ENCODE data around the gene GABRA5. TPM values are rescaled to one million over a fixed set of nuclear protein-coding genes. Genes with fewer than 3 reads are reported as not detected.
A peak's percentile ranks its signal among the peaks of the same experiment; 100 is the strongest.

Gene GABRA5
- total RNA-seq, 1 experiment from 2014 or later: 4.9 TPM

- Histone ChIP-seq H3K4ac (ENCODE audit: low read depth, low read length) (no peak overlapping the region), H4K20me1 (ENCODE audit: control insufficient read depth, insufficient read depth, insufficient read length) (no peaks in the 10 kb centered on the region), H3K27ac (ENCODE audit: insufficient read length, low read depth, low read length) (no peak overlapping the region), H3K79me1 (ENCODE audit: insufficient read depth, low read depth, low read length, poor library complexity, severe bottlenecking) (no peaks in the 10 kb centered on the region), H2BK12ac (ENCODE audit: insufficient read length, low read depth, low read length) (no peak overlapping the region), H3K56ac (ENCODE audit: insufficient read length, low read depth, low read length) (no peak overlapping the region), H3T11ph (ENCODE audit: low read length) (no peak overlapping the region), H3K9ac (ENCODE audit: extremely low read depth, insufficient read length, low read length) (no peak overlapping the region), H2BK20ac (ENCODE audit: low read depth, low read length, poor library complexity, severe bottlenecking) (no peak overlapping the region), H3K23me2 (ENCODE audit: insufficient read length, low read depth, low read length, poor library complexity, severe bottlenecking) (no peaks in the 10 kb centered on the region), H3K27me3 (ENCODE audit: insufficient read depth, low read length) (no peaks in the 10 kb centered on the region), H2AFZ (ENCODE audit: low read length) (no peak overlapping the region), H3K4me2 (ENCODE audit: insufficient read depth, insufficient read length, low read length) (peak overlapping the region; percentile 22), H2BK15ac (ENCODE audit: low read depth, low read length) (no peak overlapping the region), H3K79me2 (ENCODE audit: insufficient read depth, low read length) (no peaks in the 10 kb centered on the region; the same call in 1 of the 2 replicates), H2BK5ac (ENCODE audit: insufficient read length, low read length) (no peak overlapping the region), H3K14ac (ENCODE audit: insufficient read depth, low read length) (peak overlapping the region; percentile 68), H3K9me3 (ENCODE audit: control insufficient read depth, low read depth, low read length) (no peaks in the 10 kb centered on the region), H3K18ac (ENCODE audit: insufficient read length, low read depth, low read length) (no peak overlapping the region), H4K91ac (ENCODE audit: insufficient read length, low read depth, low read length) (no peak overlapping the region), H2BK120ac (ENCODE audit: low read depth, low read length, poor library complexity, severe bottlenecking) (no peak overlapping the region), H4K5ac (ENCODE audit: insufficient read length, low read depth, low read length) (no peak overlapping the region), H4K8ac (replicated peaks; ENCODE audit: insufficient read length, low read depth, low read length) (no peak overlapping the region), H2AK5ac (ENCODE audit: insufficient read length, low read length) (no peak overlapping the region), H3K23ac (ENCODE audit: insufficient read length, low read depth, low read length) (no peak overlapping the region), H3K4me1 (ENCODE audit: insufficient read depth, low read length) (peaks cover 2% of the 10 kb centered on the region)
- Mint-ChIP-seq H3K4me3 (no peak overlapping the region), H3K9me3 (peaks cover 11 to 12% of the 10 kb centered on the region in 2 experiments), H3K36me3 (ENCODE audit: insufficient read depth in 1 of 3, low read depth in 3 of 3) (peaks cover 3 to 11% (median 7%) of the 10 kb centered on the region in 3 experiments), H3K4me1 (peaks cover 18 to 36% of the 10 kb centered on the region in 2 experiments), H3K27ac (peak overlapping the region in 2 of 3 experiments; percentile 80 to 84; a peak in 4 of 7 replicates), H3K27me3 (ENCODE audit: low read depth) (no peaks in the 10 kb centered on the region)
- DNase-seq: no peak
- WGBS (ENCODE audit: extremely low coverage, insufficient read length, low lambda C conversion rate): no CpG with 5 or more reads among the region's 11 CpGs
- TF ChIP-seq CTCF (conservative IDR thresholded peaks at IDR 0.05): no peak
Measured at GRCh38 chr15:26842391-26842790, 24.5 kb upstream of the GABRA5 start.
